HG03097 (cell line): Measurements from ENCODE around the gene C2orf69.
"Not testable (repeated sequence)": the region's sequence is repeated elsewhere in the genome, so short reads cannot be mapped to it uniquely, and the experiment has no call there.

Experiments used
- ATAC-seq: cut with Tn5 transposase; IDR thresholded peaks from one replicate; pipeline ENCODE4 v1.9.1; 2021; ENCODE audit not compliant: unreplicated experiment, low FRiP score

The C2orf69 gene

DNA sequence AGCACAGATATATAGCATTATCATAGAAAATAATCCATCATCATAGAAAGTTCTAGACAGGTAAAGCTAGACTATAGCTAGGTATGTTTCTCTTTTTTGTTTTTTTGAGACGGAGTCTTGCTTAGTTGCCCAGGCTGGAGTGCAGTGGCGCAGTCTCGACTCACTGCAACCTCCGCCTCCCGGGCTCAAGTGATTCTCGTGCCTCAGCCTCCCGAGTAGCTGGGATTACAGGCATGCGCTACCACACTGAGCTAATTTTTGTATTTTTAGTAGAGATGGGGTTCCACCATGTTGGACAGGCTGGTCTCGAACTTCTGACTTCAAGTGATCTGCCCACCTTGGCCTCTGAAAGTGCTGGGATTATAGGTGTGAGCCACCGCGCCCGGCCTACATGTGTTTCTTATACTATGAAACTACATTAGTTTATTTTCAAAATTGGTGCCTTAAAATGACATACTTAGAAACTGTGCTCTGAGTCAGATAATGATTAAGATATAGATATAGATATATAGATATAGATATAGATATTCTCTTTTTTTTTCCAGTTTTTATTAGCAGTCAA is 1.5 kb downstream of the C2orf69 start:
- not testable (repeated sequence) for ATAC-seq

DNA sequence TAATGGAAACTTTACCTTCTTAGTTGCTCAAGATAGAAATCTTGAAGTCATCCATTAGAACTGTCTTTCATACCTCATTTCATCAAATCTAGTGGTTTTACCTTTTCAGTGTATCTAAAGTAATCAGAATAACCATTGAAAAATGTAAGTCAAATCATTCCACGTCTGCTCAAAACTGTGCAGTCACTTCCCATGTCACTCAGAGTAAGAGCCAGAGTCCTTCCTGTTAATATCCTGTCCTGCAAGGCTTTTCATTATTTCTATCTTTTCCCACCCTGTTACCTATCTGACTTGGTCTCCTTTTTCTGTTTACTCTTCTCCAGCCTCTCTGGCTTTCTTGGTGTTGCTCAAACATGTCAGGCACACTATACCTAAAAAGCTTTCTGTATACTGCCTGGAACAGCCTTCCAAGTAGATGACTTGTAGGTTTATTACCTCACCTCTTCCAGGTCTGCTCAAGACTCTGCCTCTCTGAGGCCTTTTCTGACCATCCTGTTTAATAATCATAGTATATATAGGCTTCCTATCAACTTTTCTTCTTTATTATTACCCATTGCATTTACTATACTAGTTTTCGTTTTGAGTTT is 3.4 kb downstream of the C2orf69 start:
- ATAC-seq = no peak

DNA sequence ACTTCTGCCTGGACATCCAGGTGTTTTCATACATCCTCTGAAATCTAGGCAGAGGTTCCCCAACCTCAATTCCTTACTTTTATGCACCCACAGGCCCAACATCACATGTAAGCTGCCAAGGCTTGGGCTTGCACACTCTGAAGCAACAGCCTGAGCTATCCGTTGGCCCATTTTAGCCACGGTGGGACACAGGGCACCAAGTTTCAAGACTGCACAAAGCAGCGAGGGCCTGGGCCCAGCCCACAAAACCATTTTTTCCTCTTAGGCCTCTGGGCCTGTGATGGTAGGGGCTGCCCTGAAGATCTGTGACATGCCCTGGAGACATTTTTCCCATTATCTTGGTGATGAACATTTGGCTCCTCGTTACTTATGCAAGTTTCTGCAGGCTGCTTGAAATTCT is 5.9 kb downstream of the C2orf69 start:
- no peak for ATAC-seq

DNA sequence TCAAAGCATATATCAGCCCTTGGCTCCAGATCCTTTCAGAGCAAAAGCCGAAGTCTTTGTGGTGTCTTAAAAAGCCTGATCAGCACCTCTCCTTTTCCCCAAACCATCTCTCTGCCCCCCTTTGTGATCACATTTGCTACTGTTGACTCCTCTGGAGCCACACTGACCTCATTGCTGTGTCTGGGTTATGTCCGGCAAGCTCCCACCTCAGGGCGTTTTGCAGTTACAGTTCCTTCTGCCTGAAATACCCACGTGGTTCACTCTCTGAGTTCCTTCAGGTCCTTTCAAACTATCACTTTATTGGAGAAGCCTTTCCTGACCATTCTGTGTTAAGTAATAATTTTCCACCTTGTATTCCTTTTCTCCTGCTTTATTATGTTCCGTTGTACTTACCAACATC is 11.8 kb downstream of the C2orf69 start:
- ATAC-seq = no peak

DNA sequence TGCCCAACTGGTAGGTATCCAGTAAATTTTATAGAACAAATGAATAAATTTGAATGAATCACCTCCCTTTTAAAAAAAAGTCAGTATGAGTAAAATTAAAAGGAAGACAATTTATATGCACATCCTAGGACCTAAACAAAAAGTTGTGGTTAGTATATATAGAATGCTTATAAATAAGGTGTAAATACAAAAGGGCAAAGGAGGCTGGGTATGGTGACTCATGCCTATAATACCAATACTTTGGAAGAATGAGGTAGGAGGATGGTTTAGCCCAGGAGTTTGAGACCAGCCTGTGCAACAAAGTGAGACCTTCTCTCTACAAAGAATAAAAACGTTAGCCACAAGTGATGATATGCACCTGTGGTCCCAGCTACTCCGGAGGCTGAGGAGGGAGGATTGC is 12.8 kb downstream of the C2orf69 start:
- ATAC-seq = no peak

DNA sequence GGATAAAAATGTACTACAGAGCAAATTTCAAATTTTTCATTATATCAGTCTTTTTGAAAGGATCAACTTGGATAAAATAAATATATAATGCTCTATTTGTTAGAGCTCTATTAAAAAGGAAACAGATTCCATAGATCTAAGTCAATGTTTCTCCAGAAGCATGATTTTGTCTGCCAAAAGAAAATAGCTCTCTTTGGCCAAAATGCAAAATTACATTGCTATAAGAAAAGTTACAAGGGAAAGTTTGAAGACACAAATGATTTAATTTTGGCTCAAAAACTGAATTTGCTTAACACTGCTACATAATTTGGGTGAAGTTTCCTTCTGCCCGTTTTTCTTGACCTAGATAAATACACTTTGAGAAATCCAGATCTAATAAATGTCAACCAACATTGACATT is 15.7 kb downstream of the C2orf69 start:
- no peak for ATAC-seq

DNA sequence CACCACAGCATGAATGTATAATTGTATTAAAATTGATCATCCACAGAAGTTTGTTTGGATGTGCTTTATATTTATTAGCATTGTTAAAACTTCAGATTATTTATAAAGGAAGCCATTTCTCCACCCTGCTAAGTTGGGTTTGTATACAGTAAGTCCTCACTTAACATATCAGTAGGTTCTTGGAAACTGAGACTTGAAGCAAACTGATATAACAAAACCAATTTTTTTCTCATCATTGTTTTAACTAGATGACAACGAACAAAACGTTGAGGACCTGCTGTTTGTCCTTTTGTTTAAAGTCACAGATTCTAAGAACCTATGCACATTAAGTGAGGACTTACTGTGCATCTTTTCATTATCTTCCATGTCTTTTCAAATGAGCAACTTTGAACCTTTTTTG is 17.1 kb downstream of the C2orf69 start:
- ATAC-seq = no peak

DNA sequence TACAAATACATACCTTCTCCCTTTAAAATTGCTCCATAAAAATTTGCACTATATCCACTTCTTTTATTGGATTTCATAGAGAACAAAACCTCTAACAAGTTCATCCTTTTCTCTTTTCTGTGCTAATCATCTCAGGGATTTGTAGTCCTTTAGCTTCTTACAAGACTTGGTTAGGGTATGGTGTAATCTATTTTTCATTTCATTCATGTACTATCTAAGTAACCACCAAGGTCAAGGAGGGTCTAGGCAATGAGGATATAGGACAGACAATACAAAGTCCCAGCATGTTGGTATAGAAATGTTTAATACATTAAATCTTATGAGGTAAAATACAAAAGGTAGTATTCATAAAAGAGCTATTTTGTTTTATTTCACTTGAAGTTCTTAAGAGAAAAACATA is 17.5 kb downstream of the C2orf69 start:
- no peak for ATAC-seq

DNA sequence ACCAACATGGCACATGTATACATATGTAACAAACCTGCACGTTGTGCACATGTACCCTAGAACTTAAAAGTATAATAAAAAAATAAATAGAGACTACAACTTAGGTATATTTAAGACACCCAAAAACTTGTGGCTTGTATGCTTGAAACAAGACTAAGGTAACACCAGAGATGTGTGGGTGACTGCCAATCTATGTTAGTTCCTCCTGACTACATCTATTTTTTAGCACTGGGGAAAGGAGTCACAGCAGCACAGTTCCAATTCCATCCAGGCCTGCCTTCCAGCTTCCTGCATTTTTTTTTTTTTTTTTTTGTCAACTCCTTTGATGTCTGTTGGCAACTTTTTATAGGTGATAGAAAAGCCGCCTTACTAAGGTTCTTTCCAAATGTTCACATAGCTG is 18.2 kb downstream of the C2orf69 start:
- no peak for ATAC-seq

DNA sequence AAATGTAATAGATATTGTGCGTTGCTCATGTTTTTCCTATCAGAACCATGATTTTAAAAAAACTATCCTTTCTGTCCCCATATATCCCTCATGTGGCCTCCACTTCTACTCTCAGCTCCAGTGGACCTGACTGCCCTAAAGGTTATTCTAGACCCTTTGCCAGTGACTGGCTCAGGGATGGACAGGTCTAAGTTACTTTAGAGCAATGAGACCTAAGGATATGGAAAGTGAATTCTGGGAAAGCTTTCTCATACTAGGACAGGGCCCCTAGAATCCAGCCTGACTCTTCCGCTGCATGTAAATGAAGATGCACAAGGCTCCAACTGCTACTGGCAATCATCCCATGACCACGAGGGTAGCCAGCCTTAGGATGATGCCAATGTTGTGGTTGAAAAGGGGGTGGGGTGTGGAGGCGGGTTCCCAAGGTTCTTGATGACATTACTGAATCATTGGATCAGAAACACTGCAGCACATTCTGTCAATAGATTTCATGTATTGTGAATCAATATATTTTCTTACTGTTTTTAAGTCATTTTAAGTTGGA is 21.3 kb downstream of the C2orf69 start:
- ATAC-seq = no peak

DNA sequence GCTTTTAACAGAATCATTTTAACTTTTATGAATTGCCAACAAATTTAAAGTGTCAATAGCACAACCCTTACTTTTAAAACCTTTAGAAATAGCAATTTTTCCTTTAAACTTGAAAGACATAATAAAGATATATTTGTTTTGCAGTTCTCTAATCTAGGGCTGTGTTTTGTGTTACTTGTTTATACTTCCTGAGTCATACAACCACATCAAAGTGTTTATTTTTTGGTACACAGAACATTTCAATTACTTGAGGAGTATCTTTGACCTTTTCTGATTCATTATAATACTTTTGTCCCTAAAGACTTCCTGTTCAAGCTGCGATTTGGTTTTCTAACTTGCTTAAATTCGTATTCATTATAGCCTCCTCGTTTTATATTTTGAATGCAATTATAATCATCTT is 22.4 kb downstream of the C2orf69 start:
- ATAC-seq = no peak

DNA sequence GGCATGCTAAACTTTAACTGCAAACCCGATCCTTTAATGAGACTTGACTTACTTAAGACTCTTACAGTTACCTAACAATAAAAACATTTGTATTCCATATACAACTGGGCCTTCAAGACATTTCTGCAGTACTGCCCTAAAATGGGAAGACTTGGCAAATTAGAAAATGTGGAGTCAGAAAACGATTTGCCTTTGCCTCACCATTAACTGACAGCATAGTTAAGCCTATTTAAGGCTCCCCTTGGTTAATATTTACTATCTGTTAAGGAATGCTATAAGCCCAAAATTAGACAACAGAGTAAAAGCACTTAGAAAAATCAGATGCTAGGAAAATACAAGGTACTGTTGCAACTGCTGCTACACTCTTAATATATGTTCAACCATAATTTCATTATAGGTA is 25.5 kb downstream of the C2orf69 start:
- no peak for ATAC-seq

DNA sequence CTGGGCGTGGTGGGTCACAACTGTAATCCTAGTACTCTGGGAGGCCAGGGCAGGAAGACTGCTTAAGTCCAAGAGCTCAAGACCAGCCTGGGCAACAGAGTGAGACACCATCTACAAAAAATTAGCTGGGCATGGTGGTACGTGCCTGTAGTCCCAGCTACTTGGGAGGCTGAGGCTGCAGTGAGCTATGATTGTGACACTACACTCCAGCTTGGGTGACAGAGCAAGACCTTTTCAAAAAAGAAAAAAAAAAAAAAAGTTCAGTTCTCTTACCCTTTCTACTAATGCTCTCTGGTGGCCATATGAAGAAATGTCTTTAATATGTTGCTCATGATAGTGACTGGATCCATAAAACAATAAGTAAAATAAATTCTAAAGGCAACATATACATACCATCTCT is 29.3 kb downstream of the C2orf69 start:
- no peak for ATAC-seq

DNA sequence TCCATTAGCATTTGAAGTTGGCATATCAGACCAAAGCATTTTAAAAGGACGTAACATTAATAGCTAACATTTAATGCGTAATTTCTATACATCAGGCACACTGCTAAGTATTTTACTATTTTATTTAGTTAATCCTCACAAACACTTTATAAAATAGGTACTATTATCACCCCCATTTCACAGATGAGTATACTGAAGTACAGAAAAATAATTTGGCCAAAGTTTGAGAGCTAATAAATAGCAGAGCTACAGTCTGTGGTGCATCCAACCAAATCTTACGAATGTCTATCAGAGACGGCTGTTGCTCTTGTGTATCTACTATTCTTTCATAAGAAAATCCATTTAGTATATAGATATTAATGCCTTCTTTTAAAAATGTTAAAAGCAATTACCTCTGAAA is 32.3 kb downstream of the C2orf69 start:
- no peak for ATAC-seq

DNA sequence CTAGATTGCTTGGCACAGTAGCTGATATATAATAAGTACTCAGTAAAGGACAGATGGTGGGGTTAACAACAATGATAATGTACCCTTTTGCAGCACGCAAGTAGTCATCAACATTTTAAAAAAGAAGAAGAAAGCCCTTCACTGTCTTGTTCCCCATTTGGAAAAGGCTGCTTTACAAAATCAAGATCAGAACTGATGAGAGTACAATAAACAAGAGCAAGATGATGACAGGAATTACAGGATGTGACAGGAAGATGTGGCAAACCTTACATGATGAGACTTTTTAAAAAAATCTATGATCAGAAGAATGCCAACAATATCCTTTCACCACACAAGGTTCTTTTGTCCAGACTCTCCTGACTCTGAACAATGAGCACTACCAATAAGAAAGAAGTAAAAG is 35.1 kb downstream of the C2orf69 start:
- ATAC-seq = no peak

DNA sequence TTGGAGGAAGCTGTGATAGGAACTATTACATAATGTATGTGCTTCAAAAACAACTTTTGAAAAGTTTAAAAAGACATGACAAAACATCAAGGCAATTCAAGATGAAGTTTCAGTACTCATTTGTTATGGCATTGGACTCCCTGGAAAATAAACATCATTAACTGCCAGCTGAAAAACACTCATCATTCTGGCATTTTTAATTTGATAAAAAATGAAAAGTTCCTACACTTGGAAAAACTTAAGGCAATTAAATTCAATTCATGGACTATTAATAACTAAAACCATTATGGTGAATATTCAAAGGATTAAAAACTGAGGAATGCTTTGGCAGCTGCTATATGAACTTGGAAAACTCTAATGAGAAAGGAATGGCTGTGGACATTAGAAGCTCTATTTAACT is 35.7 kb downstream of the C2orf69 start:
- no peak for ATAC-seq

DNA sequence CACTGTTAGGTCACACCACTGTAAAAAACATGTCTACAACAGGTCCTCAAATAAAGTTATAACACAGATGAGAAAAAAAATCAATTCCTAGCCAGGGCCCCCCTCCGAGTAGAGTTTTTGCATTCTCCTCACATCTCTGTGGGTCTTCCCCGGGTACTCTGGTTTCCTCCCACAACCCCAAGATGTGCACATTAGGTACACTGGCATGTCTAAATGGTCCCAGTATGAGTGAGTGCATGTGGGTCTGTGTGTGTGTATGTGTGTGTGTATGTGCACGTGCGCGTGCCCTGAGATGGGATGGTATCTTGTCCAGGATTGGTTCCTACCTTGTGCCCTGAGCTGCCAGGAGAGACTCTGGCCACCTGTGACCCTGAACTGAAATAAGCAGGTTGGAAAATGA is 39.3 kb downstream of the C2orf69 start:
- ATAC-seq = no peak

DNA sequence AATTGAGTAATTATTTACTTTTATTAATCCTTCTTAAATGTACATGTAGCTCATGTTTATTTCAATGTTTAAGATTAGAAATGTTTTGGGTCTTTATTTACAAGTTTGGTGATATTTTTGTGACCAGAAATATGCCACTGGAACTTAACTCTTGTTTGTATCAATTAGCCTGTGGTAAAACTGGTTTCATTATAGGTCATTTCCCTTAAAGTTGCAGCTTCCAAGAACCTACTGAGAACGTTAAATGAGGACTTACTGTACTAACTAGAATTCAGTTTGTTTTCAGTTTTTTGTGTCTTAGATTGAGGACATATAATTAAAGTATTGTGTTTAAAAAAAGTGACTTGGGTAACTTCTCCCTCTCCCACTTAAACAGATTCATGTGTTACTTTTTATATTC is 39.9 kb downstream of the C2orf69 start:
- no peak for ATAC-seq

DNA sequence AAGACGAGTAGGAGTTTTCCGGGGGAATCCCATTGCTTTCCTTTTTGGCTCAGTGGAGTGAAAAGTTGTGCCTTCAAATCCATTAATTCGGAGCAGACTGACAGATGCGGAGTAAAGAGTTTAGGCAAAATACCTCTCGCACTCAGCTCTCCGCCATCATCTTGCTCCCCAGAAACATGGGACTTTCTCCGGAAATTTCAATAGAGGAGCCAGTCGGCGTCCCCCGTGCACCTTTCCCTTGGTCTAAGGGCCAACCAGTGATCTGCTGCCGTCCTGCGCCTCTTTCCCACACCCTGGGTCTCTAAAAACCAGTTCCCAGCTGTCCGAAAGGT is 43.9 kb downstream of the C2orf69 start:
- ATAC-seq = peak; percentile 34

DNA sequence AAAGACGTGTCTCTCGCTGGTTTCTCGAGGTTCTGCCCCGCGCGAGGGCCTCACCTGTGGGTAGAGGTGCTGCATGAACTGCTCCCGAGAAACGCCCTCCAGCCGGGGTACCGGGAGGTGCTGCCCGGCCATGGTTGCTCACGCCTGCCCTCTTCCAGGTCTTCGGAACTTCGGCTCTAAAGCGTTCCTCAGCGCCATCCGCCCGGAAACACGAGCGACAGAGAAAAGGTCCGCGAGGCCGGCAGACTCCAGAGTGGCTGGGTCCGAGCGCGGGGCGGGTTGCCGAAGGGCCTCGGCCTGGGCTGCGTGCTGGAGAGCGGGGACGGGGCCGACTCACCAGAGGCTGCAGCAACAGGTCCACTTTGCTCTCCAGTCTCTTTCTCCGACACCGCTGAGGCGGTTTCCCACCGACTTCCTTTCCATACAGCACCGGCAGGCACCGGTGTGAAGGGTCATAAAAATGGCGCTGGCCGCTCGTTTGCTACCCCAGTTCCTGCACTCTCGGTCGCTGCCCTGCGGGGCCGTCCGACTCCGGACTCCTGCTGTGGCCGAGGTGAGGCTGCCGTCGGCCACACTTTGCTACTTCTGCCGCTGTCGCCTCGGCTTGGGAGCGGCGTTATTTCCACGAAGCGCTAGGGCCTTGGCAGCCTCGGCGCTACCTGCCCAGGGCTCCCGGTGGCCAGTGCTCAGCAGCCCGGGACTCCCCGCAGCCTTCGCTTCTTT is 44.4 kb downstream of the C2orf69 start, which contains the start of the genes MAIP1 and TYW5:
Gene MAIP1, plus strand, starts transcription at position 244 of the 723 bp plus-strand sequence. Its CDS starts 217 bp downstream, at position 461.
Gene TYW5, minus strand, starts transcription at position 153 of the 723 bp plus-strand sequence. Its CDS starts 21 bp downstream, at position 132.
- peak; percentile 77 for ATAC-seq

DNA sequence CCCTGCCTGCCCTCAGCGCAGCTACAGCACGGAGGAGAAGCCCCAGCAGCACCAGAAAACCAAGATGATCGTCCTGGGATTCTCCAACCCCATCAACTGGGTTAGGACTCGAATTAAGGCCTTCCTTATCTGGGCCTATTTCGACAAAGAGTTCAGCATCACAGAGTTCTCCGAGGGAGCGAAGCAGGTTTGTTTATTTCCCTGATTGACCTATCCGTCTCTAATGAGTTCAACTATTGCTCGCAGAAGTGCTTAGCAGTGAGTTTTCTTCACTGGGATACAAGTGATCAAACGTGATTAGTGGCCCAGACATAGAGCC is 44.9 kb downstream of the C2orf69 start:
- no peak for ATAC-seq

DNA sequence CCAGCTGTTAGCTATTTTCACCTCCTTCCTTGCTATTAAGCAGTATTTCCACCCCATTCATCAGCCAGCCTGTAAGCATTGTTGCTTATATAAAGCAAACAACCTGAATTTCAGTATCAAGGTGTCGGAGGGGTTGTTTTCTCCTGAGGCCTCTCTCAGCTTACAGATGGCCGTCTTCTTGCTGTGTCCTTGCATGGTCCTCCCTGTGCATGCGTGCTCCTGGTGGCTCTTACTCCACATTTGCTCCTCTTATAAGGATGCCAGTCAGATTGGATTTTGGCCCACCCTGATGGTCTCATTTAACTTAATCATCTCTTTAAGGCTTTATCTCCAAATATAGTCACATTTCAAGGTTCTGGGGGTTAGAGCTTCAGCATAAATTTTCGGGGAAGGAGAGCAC is 46.9 kb downstream of the C2orf69 start:
- ATAC-seq = no peak
